ENCODE data around the gene FOXK2.

DNA sequence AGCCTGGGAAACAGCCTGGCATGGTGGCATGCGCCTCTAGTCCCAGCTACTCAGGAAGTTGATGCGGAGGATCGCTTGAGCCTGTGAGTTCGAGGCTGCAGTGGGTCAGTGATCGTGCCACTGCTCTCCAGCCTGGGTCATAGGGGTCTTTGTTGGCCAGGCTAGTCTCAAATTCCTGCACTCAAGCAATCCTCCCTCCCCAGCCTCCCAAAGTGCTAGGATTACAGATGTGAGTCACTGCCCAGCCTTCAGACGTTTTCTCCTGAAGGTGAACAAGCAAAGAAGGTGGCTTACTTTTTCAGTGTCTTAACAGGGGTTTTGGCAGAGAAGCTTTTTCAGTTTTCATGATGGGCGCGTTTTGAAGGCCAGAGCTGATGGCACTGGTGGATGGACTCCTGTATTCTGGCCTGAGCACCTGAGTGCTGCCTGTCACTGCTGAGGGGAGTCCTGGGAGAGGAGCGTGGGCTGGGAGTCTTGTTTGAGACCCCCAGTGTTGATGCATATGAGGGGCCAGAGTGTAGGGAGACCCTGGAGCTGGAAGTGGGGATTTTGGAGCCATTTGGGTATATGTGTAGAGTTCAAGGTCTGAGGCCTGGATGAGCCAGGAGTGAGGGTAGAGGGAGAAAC, 41.4 kb downstream of the FOXK2 start:
- TF ChIP-seq, protein P1, sequence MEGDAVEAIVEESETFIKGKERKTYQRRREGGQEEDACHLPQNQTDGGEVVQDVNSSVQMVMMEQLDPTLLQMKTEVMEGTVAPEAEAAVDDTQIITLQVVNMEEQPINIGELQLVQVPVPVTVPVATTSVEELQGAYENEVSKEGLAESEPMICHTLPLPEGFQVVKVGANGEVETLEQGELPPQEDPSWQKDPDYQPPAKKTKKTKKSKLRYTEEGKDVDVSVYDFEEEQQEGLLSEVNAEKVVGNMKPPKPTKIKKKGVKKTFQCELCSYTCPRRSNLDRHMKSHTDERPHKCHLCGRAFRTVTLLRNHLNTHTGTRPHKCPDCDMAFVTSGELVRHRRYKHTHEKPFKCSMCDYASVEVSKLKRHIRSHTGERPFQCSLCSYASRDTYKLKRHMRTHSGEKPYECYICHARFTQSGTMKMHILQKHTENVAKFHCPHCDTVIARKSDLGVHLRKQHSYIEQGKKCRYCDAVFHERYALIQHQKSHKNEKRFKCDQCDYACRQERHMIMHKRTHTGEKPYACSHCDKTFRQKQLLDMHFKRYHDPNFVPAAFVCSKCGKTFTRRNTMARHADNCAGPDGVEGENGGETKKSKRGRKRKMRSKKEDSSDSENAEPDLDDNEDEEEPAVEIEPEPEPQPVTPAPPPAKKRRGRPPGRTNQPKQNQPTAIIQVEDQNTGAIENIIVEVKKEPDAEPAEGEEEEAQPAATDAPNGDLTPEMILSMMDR (IDR thresholded peaks at IDR 0.05; ENCODE audit: poor library complexity) = no peak
- TF ChIP-seq EZH2 (IDR thresholded peaks at IDR 0.05; ENCODE audit: borderline replicate concordance) (no peak), EZH2phosphoT487 (IDR thresholded peaks at IDR 0.05; ENCODE audit: low read depth, severe bottlenecking, unreplicated experiment) (no peak)
